GM18519 (cell line): Measurements from ENCODE around the gene OARD1.
"Not testable (repeated sequence)": the region's sequence is repeated elsewhere in the genome, so short reads cannot be mapped to it uniquely, and the experiment has no call there.

Experiments
- ATAC-seq: cut with Tn5 transposase; IDR thresholded peaks from one replicate; pipeline ENCODE4 v1.9.1; 2021; ENCODE audit warnings: mild to moderate bottlenecking, moderate library complexity; ENCODE audit not compliant: unreplicated experiment, low FRiP score

OARD1 gene

DNA sequence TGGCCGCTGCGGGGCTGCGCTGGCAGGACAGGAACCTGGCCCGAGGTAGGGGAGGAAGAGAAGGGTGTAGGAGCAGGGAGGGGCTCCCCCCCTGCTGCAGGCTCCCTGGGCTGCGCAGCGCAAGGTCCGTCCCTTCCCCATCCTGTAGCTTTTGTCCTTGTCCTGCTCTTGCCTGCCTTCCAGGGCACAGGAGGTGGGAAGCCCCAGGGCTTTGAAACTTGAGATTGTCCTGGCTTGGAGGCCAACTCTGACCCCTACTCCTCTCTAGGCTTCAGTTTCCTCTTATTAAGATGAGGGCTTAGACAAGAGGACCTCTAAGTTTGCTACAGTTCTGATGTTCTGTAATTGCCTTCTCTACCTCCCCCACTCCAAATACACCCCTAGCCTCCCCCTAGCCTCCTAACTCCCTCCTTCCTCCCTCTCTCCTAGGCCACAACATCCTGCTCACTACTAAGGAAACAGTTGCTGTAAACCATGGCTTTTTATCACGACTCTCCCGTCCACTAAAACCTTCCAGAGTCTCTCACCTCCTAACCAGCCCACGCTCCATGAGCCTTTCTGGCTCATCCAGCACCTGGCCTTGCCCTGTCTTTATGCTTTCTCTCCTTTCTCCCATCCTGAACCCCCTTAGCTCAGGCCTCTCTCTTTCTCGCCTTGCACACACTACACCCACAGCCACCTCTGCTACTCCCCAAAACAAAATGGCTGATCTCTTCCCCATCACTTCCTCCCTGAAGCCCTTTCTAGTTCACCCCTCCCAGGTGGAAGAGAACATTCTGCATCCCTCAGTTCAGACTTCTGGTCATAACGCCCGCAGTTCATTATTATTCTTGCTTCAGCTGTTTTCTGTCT, 43.4 kb downstream of the OARD1 start:
- peak; percentile 17 for ATAC-seq

DNA sequence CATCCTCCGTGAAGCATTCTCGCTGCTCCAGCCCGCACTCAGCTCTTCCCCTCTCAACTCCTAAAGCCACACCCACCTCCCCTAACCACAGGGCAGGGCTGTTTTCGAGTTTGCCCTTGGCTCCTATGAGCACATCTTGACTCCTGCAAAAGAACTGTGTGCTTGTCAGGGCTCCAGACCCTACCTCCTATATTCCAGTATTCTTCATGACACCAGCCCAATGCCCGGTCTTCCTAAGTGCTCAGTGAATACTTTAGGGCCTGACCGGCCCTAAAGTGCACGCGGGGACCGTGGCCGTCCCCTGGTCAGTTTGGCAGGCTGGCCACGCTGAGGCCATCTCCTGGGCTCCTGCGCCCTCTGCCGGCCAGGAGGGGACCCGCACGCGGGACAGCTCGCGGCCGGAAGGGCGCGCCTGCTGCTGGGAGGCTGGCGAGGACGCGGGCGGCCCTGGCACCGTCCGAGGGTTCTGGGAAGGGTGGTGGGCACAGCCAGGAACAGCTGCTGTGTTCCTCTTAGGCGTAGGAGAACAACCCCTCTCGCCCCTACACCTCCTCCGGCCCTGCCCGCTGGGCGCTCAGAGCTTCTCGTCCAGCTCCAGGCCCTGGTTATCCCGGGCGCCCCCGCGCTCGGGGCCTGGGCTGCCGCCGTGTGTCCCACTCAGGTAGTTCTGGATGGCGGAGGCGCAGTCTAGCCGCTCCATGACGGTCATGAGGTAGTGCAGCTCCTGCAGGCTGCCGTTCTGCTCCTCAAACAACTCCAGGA, 44.2 kb downstream of the OARD1 start:
- peak; percentile 79 for ATAC-seq

GRCh38 chr6:41027241-41027640, 44.9 kb downstream of the OARD1 start:
- no peak for ATAC-seq

- no peak for ATAC-seq
These were observed 46.1 kb downstream of the OARD1 start for GRCh38 chr6:41025966-41026530.

DNA sequence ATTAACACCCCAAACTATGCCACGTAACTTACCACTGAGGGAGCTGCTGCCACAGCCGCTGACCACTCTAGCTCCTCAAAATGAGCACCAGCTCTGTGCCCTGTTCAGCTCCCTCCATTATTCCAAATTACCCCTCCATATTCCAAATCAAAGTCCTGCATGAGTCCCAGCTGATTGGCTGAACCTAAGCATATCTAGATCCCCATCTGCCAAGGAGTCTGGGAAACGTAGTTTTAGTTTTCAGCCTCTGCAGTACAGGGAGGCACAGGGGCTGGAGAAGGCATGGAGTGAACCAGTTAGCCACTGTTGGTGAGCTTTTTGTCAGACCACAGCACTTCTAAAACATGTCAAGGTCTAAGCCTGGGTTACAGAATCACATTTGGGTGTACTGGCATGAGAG, 49.0 kb downstream of the OARD1 start:
- ATAC-seq = no peak

DNA sequence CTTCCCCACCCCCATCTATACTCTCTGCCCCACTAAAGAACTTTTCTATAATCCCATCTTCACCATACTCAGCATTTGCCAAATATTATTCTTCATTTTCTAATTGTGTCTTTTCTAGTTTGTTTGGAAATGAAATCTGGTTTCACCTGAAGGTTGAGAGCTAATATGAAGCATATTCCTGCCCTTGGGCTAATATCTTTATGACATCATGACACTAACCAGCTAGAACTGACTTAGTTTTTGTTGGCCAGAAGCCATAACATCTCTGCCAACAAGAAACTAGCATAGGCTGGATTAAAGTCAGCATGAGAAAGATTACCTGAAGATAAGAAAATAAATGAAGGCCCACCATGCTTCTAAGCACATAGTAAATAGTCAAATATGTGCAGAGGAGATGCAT, 49.9 kb downstream of the OARD1 start:
- no peak for ATAC-seq

DNA sequence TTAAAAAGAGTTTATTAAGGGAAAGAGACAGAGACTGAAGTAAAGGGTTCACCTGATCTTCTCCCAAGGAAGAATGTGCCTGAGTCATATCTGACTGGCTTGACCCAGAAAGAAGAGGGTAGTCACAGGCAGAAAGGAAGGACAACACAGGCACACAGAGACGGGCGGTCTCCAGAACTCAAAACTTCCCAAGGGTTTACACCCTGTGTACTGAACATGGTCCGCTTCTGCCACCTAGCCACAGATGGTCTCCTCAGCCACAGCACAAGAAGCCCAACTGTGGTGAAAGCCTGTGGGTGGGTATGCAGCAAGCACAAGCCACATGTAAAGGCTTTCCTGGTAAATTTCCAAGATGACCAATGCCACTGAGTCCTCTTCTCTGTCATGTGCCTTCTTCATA, 50.3 kb downstream of the OARD1 start:
- no peak for ATAC-seq

DNA sequence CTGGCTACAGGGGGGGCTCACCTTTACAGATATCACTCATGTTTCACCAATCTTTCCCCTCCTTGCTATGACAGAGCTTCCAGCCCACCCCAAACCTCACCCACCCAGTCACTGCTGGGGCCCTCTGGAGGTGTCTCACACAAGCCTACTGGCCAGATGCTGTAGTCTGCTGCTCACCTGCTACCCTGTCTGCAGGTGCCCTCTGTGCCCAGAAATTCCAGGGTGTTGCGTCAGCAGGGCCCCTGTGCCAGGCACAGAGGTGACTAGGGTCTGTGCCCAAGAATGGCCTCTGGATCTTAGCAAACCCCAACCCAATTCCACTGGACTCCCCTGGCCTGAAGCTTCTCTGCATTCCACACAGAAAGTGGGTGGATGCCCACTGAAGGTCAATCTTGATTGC, 54.5 kb downstream of the OARD1 start:
- no peak for ATAC-seq

DNA sequence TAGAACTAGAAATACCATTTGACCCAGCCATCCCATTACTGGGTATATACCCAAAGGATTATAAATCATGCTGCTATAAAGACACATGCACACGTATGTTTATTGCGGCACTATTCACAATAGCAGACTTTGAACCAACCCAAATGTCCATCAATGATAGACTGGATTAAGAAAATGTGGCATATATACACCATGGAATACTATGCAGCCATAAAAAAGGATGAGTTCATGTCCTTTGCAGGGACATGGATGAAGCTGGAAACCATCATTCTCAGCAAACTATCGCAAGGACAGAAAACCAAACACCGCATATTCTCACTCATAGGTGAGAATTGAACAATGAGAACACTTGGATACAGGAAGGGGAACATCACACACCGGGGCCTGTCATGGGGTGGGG, 56.3 kb downstream of the OARD1 start:
- not testable (repeated sequence) for ATAC-seq

- no peak for ATAC-seq
These were observed 57.4 kb downstream of the OARD1 start for GRCh38 chr6:41014780-41015179.
